ENCODE results near the gene PPFIA1.

The PPFIA1 gene

GRCh38 chr11:70278994-70279393 is 8.5 kb downstream of the PPFIA1 start:
- no peak for DNase-seq
- Histone ChIP-seq H2BK5ac (ENCODE audit: low read depth, low read length, poor library complexity, severe bottlenecking) (no peak overlapping the region), H3K9ac (ENCODE audit: low read length) (no peak overlapping the region), H3K4me2 (ENCODE audit: low read length, poor library complexity, severe bottlenecking) (no peak overlapping the region), H2BK120ac (ENCODE audit: low read depth, low read length) (no peak overlapping the region), H3K9me3 (ENCODE audit: control insufficient read depth, low read length) (no peaks in the 10 kb centered on the region), H3K14ac (ENCODE audit: low read length in 2 of 2) (no peak overlapping the region), H4K91ac (ENCODE audit: low read length) (no peak overlapping the region), H3K27ac (ENCODE audit: low read length, poor library complexity, severe bottlenecking) (no peak overlapping the region), H3K4me3 (ENCODE audit: insufficient read depth in 1 of 2, low read depth in 1 of 2, low read length in 2 of 2) (no peak overlapping the region), H2AK5ac (ENCODE audit: low read length, severe bottlenecking) (no peak overlapping the region), H3K36me3 (ENCODE audit: control insufficient read depth in 1 of 2, insufficient read depth in 2 of 2, low read depth in 1 of 2, low read length in 2 of 2) (peaks cover 23 to 46% of the 10 kb centered on the region in 2 experiments), H3K4me1 (ENCODE audit: control insufficient read depth, insufficient read depth, low read depth, low read length) (peaks cover 4% of the 10 kb centered on the region), H2BK12ac (ENCODE audit: low read length in 2 of 2) (no peak overlapping the region), H3K79me1 (replicated peaks; ENCODE audit: low read length, poor library complexity, severe bottlenecking) (peaks cover 19% of the 10 kb centered on the region), H3K18ac (ENCODE audit: low read depth in 1 of 2, low read length in 2 of 2) (no peak overlapping the region), H3K4ac (ENCODE audit: low read depth in 1 of 2, low read length in 2 of 2) (no peak overlapping the region), H2AFZ (ENCODE audit: low read depth, low read length) (no peak overlapping the region), H2BK15ac (ENCODE audit: low read depth, poor library complexity, severe bottlenecking) (no peak overlapping the region), H4K8ac (ENCODE audit: low read length) (no peak overlapping the region), H3K23ac (ENCODE audit: low read length in 2 of 2) (no peak overlapping the region), H3K27me3 (ENCODE audit: control insufficient read depth in 1 of 2, insufficient read depth in 1 of 2, low read length in 2 of 2) (no peaks in the 10 kb centered on the region)
- 97% methylated on average over 8 of the region's 8 CpGs for WGBS

- no peak overlapping the region for H3K14ac ChIP-seq (ENCODE audit: low read length in 2 of 2)
- H3K4me1 ChIP-seq (ENCODE audit: control insufficient read depth, insufficient read depth, low read depth, low read length), result peaks cover 4% of the 10 kb centered on the region
- no peak overlapping the region for H3K23ac ChIP-seq (ENCODE audit: low read length in 2 of 2)
- no peak overlapping the region for H2BK120ac ChIP-seq (ENCODE audit: low read depth, low read length)
- no peak overlapping the region for H3K27ac ChIP-seq (ENCODE audit: low read length, poor library complexity, severe bottlenecking)
- 76% methylated on average over 7 of the region's 7 CpGs for WGBS
- H3K9me3 ChIP-seq (ENCODE audit: control insufficient read depth, low read length), result no peaks in the 10 kb centered on the region
- H2BK5ac ChIP-seq (ENCODE audit: low read depth, low read length, poor library complexity, severe bottlenecking), result no peak overlapping the region
- no peak overlapping the region for H2BK12ac ChIP-seq (ENCODE audit: low read length in 2 of 2)
- no peak for DNase-seq
- H3K27me3 ChIP-seq (ENCODE audit: control insufficient read depth in 1 of 2, insufficient read depth in 1 of 2, low read length in 2 of 2), result no peaks in the 10 kb centered on the region
- H3K9ac ChIP-seq (ENCODE audit: low read length), result peak overlapping the region; percentile 78
- no peak overlapping the region for H3K4ac ChIP-seq (ENCODE audit: low read depth in 1 of 2, low read length in 2 of 2)
- H3K36me3 ChIP-seq (ENCODE audit: control insufficient read depth in 1 of 2, insufficient read depth in 2 of 2, low read depth in 1 of 2, low read length in 2 of 2), result peaks cover 34 to 46% of the 10 kb centered on the region in 2 experiments
- H4K91ac ChIP-seq (ENCODE audit: low read length), result no peak overlapping the region
- no peak overlapping the region for H3K18ac ChIP-seq (ENCODE audit: low read depth in 1 of 2, low read length in 2 of 2)
- no peak overlapping the region for H2AK5ac ChIP-seq (ENCODE audit: low read length, severe bottlenecking)
- H2AFZ ChIP-seq (ENCODE audit: low read depth, low read length), result no peak overlapping the region
- no peak overlapping the region for H2BK15ac ChIP-seq (ENCODE audit: low read depth, poor library complexity, severe bottlenecking)
- H3K79me1 ChIP-seq (replicated peaks; ENCODE audit: low read length, poor library complexity, severe bottlenecking), result peaks cover 30% of the 10 kb centered on the region
- peak overlapping the region in 1 of 2 experiments; percentile 25 for H3K4me3 ChIP-seq (ENCODE audit: insufficient read depth in 1 of 2, low read depth in 1 of 2, low read length in 2 of 2)
- no peak overlapping the region for H4K8ac ChIP-seq (ENCODE audit: low read length)
- no peak overlapping the region for H3K4me2 ChIP-seq (ENCODE audit: low read length, poor library complexity, severe bottlenecking)
Observed at GRCh38 chr11:70281156-70281609, 10.7 kb downstream of the PPFIA1 start.

GRCh38 chr11:70282012-70282411 is 11.5 kb downstream of the PPFIA1 start:
- no peak overlapping the region for H3K4me3 ChIP-seq (ENCODE audit: insufficient read depth in 1 of 2, low read depth in 1 of 2, low read length in 2 of 2)
- no peak overlapping the region for H3K23ac ChIP-seq (ENCODE audit: low read length in 2 of 2)
- no peak for DNase-seq
- H3K14ac ChIP-seq (ENCODE audit: low read length in 2 of 2), result no peak overlapping the region
- H3K4me2 ChIP-seq (ENCODE audit: low read length, poor library complexity, severe bottlenecking), result no peak overlapping the region
- H3K4me1 ChIP-seq (ENCODE audit: control insufficient read depth, insufficient read depth, low read depth, low read length), result peaks cover 4% of the 10 kb centered on the region
- H4K91ac ChIP-seq (ENCODE audit: low read length), result no peak overlapping the region
- H2BK5ac ChIP-seq (ENCODE audit: low read depth, low read length, poor library complexity, severe bottlenecking), result no peak overlapping the region
- H3K4ac ChIP-seq (ENCODE audit: low read depth in 1 of 2, low read length in 2 of 2), result no peak overlapping the region
- no peak overlapping the region for H2BK120ac ChIP-seq (ENCODE audit: low read depth, low read length)
- H3K27ac ChIP-seq (ENCODE audit: low read length, poor library complexity, severe bottlenecking), result no peak overlapping the region
- H2BK12ac ChIP-seq (ENCODE audit: low read length in 2 of 2), result no peak overlapping the region
- H2AFZ ChIP-seq (ENCODE audit: low read depth, low read length), result no peak overlapping the region
- H2BK15ac ChIP-seq (ENCODE audit: low read depth, poor library complexity, severe bottlenecking), result no peak overlapping the region
- peaks cover 41 to 54% of the 10 kb centered on the region in 2 experiments for H3K36me3 ChIP-seq (ENCODE audit: control insufficient read depth in 1 of 2, insufficient read depth in 2 of 2, low read depth in 1 of 2, low read length in 2 of 2)
- H4K8ac ChIP-seq (ENCODE audit: low read length), result no peak overlapping the region
- H3K27me3 ChIP-seq (ENCODE audit: control insufficient read depth in 1 of 2, insufficient read depth in 1 of 2, low read length in 2 of 2), result no peaks in the 10 kb centered on the region
- H3K9ac ChIP-seq (ENCODE audit: low read length), result no peak overlapping the region
- no peak overlapping the region for H2AK5ac ChIP-seq (ENCODE audit: low read length, severe bottlenecking)
- peaks cover 32% of the 10 kb centered on the region for H3K79me1 ChIP-seq (replicated peaks; ENCODE audit: low read length, poor library complexity, severe bottlenecking)
- H3K18ac ChIP-seq (ENCODE audit: low read depth in 1 of 2, low read length in 2 of 2), result no peak overlapping the region
- 89% methylated on average over 4 of the region's 4 CpGs for WGBS
- no peaks in the 10 kb centered on the region for H3K9me3 ChIP-seq (ENCODE audit: control insufficient read depth, low read length)

GRCh38 chr11:70288721-70289120 is 18.2 kb downstream of the PPFIA1 start:
- H2BK15ac ChIP-seq (ENCODE audit: low read depth, poor library complexity, severe bottlenecking), result no peak overlapping the region
- no peak overlapping the region for H3K27ac ChIP-seq (ENCODE audit: low read length, poor library complexity, severe bottlenecking)
- H3K4me2 ChIP-seq (ENCODE audit: low read length, poor library complexity, severe bottlenecking), result no peak overlapping the region
- H3K9ac ChIP-seq (ENCODE audit: low read length), result no peak overlapping the region
- no peak for DNase-seq
- no peak overlapping the region for H4K8ac ChIP-seq (ENCODE audit: low read length)
- H2BK12ac ChIP-seq (ENCODE audit: low read length in 2 of 2), result no peak overlapping the region
- H3K36me3 ChIP-seq (ENCODE audit: control insufficient read depth in 1 of 2, insufficient read depth in 2 of 2, low read depth in 1 of 2, low read length in 2 of 2), result peaks cover 41 to 67% of the 10 kb centered on the region in 2 experiments
- 100% methylated on average over 2 of the region's 6 CpGs for WGBS
- no peak overlapping the region for H2BK5ac ChIP-seq (ENCODE audit: low read depth, low read length, poor library complexity, severe bottlenecking)
- no peak overlapping the region for H2AK5ac ChIP-seq (ENCODE audit: low read length, severe bottlenecking)
- no peaks in the 10 kb centered on the region for H3K9me3 ChIP-seq (ENCODE audit: control insufficient read depth, low read length)
- no peak overlapping the region for H2AFZ ChIP-seq (ENCODE audit: low read depth, low read length)
- H2BK120ac ChIP-seq (ENCODE audit: low read depth, low read length), result no peak overlapping the region
- no peak overlapping the region for H4K91ac ChIP-seq (ENCODE audit: low read length)
- no peaks in the 10 kb centered on the region for H3K27me3 ChIP-seq (ENCODE audit: control insufficient read depth in 1 of 2, insufficient read depth in 1 of 2, low read length in 2 of 2)
- peaks cover 5% of the 10 kb centered on the region for H3K4me1 ChIP-seq (ENCODE audit: control insufficient read depth, insufficient read depth, low read depth, low read length)
- H3K23ac ChIP-seq (ENCODE audit: low read length in 2 of 2), result no peak overlapping the region
- no peak overlapping the region for H3K18ac ChIP-seq (ENCODE audit: low read depth in 1 of 2, low read length in 2 of 2)
- peaks cover 49% of the 10 kb centered on the region for H3K79me1 ChIP-seq (replicated peaks; ENCODE audit: low read length, poor library complexity, severe bottlenecking)
- no peak overlapping the region for H3K14ac ChIP-seq (ENCODE audit: low read length in 2 of 2)
- H3K4ac ChIP-seq (ENCODE audit: low read depth in 1 of 2, low read length in 2 of 2), result no peak overlapping the region
- no peak overlapping the region for H3K4me3 ChIP-seq (ENCODE audit: insufficient read depth in 1 of 2, low read depth in 1 of 2, low read length in 2 of 2)

All from mesenchymal stem cell (in vitro differentiated cells and primary cell).